Medulla oblongata (tissue), 1 donor: ENCODE data around the gene SETBP1.

ENCODE experiments used
- DNase-seq: peaks from one replicate; pipeline ENCODE4 v3.0.0-alpha.2; 2015; ENCODE audit errors: extremely low spot score

Gene SETBP1

DNA sequence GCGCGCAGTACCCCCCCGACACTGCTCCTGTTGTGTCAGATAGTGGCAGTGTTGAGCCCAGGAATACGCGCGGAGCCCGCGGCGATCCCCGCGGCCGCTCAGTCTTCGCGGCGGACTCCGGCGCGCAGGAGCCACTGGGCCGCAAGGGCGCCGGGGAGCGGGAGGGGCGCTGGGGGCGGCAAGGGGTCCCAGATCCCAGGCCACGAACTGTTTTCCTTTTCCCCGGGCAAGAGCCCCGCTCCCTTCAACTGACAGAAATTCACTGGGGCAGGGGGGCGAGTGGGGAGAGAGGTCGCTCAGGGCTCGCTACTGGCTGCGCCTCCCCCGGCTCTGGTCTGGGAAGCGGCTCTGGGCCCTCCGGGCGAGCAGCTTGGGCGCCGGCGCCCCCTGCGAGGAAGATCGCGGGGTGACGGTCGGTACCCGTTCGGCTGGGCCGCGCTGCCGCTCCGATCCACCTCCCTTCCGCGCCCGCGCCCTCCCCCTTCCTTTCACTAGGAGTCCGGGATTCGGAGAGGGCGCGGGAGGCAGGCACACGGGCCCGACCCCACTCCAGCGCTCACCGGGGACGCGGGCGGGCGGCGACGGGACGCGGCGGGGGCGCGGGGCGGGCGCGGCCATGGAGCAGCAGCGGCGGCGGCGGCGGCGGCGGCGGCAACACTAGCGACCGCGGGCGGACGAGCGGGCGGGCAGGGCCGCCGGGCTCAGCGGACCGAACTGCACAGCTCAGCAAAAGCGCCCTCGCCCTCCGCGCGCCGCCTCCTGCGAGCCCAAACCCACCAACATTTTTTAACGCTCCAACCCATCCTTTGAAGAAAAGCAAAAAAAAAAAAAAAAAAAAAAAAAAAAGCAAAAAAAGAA is 1.4 kb upstream of the SETBP1 start:
- peak; percentile 93 for DNase-seq

DNA sequence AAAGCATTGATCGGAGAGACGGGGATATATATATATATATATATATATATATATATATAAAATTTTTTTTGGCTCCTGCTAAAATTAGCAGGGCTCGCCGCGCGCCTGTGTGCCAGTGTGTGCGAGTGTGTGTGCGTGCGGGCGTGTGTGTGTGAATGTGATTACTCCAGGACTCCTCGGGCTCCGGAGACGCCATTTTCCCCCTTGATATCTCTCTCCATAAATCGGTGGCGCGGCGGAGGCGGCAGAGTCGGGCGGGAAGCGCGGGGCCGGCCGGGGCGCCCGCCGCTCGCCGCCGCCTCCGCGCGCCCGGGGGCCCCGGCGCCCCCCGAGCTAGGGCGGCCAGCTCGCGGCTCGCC is 795 bp upstream of the SETBP1 start:
- peak; percentile 53 for DNase-seq

DNA sequence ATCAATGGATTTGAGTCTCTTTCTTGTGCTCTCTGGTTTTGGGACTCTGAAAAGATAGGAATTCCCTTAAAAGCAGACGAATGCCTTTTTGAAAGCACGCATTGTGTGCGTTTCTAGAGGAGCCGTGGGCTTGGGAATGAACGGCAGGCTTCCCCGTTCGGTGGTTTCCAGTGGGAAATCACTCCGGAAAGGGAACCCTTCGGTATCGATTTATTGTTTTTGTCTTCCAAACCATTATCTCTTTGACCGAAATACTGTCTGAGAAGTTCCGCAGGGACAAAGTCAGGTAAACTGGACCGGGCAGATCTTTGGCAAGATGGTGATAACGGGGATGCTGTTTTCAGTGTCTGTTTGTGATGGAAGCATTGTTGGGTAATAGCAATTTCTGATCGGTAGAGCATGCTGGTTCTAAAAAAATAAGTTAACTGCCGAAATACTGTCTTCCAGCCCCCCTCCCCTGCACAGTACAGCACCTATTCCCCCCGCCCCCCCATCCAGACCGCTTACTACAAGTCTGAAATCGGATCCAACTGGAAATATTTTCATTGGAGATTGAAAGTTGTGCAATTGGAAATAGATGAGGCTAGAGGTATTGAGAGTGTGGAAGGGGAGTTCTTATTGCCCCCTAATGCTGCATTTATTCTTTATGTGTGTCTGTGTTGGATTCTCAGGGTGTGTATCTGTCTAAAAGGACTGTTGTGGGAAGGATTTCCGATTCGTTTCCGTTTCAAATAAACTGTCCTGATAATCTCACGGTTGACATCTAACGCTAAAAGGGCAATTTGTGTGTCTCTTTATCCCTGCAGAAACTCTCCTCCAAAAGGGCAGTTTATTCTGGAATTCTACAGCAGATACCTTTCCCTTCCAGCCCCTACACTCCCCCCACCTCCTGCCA is 635 bp downstream of the SETBP1 start:
- peak; percentile 26 for DNase-seq

DNA sequence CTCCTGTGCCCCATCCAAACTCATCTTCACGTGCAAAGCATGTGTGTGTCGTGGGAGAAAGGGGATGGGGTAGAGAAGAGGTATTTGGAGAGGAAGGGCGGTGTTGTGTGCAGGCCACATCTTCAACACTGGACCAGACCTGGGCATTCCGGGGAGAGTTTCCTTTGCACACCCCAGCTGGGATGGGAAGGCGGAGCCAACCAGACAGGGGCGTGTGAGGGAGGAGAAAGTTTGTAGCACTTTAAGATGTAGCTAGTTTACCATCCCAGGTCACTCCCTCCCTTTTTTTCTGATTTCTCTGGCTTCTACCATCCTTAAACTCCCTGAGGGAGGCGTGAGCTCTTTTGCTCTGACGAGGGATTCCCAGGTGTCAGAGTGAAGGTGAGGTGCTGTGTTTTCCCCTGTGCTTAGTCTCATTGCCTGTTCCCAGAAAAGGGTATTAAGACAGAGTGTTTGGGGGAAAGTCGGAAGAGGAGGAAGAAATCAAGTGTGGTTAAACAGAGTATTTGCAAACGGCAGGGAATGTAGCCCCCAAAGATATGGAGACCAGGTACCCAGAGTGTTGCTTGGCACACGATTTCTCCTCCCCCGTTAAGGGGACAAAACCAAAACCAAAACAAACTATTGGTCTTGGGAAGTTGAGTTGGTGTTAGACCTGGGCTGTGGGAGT is 1.6 kb downstream of the SETBP1 start:
- no peak for DNase-seq

DNA sequence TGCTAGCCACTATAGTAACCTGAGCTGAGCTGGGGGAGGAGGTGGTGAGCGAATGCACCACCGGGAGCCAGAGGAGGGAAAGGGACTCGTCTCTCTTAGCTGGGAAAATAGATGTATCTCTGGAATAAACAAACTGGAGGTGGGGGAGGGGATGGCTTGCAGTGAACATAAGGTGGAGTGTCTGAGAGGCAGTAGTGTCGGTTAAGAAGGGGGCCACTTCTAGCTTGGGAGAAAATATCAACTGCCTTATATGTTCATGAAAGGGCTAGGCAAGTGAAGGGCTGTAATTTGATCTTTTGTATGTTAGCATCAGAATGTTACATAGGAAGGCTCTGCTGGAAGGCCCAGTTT is 2.2 kb downstream of the SETBP1 start:
- DNase-seq, result peak; percentile 11

DNA sequence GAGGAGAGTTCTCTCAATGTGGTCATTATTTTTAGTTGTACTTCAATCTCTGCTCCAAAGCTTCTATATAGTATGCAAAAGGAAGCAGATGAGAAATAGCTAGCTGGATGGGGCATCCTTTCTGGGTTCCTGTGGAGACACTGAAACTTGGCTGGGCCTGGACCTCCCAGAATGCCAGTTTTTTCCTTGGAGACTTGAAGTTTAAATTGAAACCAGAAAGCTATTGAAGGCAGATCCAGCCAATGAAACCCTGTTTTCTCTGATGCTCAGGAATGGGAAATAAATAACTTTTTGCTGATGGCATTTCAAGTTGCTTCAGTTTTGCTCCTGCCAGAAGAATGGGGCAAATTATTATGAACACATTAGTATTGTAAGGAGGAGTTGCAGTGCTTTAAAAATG is 2.9 kb downstream of the SETBP1 start:
- DNase-seq, result peak; percentile 17

DNA sequence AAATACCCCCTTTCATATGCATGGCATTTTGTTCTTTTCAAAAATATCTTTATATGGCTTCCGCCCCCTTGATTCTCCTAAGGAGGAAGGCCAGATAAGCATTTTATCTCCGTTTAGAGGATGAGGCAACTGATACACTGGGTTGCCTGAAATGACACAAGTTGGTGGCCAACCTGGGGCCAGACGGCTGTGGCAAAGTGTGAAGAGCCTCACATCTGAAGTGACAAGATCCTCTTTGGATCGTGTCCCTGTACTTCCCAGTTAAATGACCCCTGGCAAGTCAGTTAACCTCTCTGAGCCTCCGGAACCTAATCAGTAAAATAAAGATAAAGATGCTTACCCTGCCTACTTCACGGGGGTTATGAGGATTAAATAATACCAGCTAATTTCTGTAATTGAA is 4.6 kb downstream of the SETBP1 start:
- no peak for DNase-seq

DNA sequence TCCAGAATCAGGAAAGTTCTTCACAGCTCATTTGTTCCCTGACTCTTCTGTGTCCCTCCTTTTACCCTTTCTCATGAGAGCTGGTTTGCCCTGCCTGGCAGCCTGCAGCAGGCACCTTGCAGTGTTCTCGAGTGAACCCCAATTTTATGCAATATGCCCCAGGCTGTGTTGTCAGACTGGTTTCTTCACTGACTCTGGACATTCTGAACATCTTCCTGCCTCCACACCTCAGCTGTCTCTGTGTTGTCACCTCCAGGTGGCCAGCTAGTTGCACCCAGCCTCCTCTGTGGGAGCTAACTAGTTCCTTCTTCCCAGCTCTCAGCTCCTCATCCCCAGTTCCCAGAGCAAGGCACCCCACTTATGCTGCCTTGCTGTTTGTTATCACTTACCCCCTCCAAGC is 5.5 kb downstream of the SETBP1 start:
- DNase-seq, result no peak

DNA sequence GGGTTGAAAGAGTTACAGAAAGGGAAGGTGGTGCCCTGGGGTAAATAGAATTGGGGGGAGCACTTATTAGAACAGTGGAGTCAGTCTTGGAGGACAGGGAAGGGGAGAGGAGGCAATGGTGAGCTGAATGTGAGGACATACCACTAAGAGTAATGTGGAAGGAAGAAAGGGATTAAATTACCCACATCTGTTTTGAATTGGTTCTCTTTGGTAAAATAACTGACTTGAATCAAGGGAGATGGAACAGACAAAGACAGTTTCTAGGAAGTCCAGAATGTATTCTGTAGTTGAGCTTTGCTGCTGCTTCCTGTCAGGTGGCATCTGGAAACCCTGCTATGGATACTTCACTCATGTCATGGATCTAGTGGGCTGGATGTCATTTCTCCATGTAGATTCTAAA is 6.7 kb downstream of the SETBP1 start:
- DNase-seq, result no peak

DNA sequence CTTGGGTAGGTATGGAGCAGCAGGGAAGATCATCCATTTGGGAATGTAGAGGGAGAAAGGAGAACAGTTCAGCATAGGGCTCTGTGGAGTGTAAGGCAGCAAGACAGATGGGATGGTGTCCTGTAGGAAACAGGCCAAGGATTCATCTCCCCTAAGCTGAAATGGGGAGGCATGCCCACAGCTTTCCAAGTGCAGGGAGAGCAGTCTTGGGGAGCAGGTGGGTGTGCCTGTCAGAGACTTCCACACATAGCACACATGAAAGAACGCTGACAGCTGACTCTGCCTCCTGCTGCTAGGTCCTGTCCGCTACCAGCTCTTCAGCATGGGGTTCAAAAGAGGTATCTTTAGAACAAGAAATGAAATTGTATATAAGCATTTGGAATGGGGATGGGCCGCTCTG is 9.0 kb downstream of the SETBP1 start:
- DNase-seq, result no peak

DNA sequence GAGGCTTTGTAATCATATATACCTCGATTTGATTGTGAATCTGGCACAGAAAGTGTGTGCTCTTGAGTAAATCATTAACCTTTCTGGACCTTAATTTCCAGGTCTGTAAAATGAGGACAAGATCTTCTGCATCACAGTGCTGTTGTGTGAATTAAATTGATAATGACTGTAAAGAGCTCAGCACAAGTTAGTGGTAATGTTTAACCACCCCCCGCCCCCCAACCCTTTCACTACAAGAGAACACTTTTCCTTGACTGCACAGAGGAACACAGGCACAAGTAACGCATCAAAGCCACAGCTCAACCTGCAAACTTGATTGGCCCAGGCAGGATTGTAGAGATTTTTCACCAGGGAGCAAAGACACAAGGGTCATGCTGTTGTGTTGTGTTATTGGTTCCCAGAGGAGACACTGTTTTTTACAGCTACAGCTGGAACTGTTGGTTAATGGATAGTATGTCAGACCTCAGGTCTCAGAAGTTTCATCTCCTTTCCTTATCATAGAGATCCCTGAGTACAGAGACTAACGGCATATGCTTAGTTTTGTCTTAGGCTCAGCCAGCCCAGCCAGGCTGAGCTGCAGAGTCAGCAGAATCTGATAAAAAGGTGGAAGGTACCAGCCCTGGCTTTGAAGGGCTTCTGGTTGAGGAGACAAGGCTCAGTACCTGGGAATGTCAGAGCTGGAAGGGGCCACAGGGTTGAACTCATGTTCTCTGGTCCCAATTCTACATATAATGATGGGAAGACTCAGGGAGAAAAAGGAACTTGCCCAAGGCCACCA is 10.6 kb downstream of the SETBP1 start:
- no peak for DNase-seq

DNA sequence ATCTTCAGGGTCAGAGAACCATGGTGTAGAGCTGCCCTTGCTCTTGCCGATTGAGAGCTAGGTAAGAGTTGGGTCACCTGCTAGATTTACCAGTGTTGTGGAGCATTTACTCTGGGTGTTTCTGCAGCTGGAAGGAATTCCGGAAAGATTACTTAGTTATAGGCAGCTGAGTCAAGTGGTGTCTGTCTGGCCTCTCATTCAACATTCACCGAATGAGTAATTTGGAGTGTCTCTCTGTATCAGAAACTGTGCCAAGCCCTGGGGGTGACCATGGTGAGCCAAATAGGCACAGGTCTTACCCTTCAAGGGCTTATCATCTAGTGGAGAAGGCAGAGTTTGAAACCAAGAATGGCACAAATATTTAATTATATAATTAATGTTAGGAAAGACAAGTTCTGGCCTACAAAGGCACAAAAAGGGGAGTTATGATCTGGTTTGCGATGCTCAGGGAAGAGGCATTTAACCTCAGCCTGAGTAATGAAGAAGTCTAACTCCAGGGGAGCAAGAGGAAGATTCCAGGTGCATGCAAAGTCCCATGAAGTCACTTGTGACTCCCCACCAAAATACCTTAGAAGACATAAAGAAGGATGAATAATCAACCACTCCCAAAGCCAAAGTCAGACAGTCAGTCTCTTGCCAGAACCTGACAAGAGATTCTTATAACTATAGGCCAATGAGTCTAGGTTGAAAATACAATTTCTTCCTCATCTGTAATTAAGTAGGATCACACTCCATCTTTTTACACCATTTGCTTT is 12.5 kb downstream of the SETBP1 start:
- no peak for DNase-seq

DNA sequence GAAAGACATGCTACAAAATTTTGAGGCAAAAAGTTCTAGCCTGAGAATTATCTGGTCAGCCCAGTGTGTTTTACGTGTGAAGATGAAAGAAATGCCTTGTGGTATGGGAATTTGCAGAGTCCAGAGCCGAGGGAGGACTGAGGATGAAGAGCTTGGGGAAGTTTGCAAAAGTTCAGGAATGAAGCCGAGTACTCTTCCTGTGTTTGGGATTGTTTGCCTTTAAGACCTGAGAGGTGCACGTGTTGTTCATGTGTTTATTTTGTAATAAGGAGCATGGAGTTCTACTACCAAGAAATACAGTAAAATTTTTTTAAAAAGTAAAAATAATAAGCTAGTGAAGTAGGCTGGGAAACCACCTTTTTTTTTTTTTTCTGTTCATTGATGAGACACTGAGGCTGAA is 14.8 kb downstream of the SETBP1 start:
- DNase-seq, result no peak

DNA sequence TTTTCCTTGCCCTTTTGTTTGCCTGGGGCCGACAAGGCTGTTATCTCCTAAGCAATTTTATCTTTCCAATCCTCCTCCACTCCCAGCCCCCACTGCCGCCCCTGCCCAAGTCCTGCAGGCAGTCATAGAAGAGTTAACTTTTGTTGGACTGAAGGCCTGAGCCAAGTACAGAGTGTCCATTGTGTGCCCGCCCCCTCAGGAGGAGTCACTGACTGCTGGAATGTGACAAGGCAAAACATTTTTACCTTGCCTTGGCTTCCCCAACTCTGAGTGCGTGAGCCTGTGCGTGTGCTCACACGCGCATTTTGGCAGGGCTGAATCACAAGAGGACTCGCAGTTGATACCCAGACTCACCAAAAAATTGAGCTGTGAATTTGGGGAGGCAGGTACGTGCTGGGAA is 16.2 kb downstream of the SETBP1 start:
- no peak for DNase-seq

DNA sequence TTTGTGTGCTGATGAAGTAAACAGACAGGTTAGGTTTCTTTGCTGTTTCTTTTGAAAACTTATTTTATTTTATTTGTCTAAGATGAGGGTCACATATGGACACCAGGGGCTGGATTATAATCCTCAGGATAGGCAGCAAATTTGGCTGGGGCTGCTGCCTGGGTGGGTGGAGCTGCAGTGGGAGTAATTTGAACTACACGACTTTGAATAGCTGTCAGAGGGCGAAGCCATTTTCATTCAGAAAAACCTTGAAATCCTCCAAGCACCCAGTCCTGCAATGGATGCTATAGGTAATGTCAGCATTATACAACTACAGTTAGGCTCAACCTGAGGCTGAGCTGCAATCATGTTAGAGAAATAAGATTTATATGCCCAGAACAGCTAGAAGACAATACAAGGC is 16.6 kb downstream of the SETBP1 start:
- no peak for DNase-seq

DNA sequence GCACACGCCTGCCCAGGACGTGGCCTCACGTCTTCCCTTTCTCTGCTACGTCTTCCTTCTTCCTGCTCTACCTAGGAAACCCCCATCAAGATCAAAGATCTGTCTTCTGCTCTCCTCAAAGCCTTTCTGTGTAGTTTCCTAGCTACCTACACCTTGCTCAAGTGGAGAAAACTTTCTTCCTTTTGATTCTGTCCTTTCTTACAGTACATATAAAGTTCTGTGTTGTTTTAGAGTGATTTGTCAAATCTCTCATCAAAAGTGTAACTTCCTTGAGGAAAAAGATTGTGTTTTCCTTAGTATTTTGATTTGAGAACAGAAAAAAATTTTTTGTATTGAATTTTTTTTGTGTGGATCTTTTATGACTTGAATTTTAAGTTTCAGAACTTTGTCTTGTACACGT is 17.8 kb downstream of the SETBP1 start:
- no peak for DNase-seq

DNA sequence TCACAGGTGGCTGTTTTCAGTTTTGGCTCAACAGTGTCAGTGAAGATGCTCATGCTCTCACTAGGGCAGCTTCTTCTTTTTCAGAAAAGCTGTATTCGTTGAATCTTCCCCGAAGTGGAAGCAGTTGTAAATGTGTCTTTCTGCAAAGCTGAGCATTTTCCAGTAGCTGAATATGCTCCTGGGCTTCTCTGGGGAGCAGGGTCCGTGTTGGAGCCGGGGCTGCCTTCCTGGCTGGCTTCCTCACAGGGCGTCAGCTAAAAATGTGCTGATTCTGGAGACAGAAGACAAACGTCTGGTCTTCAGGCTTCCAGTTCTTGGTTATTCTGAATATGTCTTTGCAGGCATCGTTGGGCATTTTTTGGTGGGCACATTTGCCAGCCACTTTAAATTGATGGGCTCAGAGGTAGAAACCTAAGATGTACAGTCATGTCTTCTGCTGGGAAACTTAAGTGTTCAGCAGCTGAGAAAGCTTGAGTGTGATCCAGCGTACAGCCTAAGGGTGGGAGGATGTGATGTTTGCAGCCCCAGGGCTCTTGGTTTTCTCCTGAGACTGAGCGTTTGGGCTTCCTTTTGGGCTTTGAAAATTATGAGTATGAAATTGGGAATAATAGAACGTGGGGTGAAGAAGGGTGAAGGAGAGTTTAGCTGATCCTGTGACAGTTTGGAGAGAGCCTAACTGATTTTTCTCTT is 19.0 kb downstream of the SETBP1 start:
- no peak for DNase-seq

DNA sequence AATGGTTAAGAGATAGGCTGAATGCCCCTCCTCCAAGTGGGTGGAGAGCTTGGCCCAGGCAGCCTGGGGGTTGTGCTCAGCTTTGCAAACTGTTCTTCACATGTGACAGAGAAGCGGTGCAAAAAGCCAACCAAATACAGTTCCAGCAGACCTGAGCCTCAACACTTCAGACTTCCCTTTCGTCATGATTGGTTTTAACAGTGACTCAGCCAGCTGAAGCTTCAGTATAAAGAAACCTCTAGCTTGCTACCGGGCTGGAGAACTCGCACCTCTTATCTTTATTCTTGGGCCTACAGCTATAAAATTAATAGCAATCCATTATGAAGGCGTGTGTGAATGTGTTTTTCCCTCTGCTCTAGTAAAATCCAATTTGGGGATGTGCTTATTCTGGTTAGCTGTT is 20.0 kb downstream of the SETBP1 start:
- DNase-seq, result peak; percentile 46

DNA sequence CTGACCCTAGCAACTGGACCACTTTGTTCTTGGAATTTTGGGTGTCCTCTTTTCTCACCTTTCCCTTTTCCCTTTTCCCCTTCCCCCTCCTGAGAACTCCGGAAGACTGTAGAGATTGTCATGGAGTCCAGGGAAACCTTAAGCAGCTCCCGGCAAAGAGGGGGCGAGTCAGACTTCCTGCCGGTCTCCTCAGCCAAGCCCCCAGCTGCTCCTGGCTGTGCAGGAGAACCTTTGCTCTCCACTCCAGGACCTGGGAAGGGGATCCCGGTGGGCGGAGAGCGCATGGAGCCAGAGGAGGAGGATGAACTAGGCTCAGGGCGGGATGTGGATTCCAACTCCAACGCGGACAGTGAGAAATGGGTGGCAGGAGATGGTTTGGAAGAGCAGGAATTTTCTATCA is 20.5 kb downstream of the SETBP1 start:
- DNase-seq, result no peak

DNA sequence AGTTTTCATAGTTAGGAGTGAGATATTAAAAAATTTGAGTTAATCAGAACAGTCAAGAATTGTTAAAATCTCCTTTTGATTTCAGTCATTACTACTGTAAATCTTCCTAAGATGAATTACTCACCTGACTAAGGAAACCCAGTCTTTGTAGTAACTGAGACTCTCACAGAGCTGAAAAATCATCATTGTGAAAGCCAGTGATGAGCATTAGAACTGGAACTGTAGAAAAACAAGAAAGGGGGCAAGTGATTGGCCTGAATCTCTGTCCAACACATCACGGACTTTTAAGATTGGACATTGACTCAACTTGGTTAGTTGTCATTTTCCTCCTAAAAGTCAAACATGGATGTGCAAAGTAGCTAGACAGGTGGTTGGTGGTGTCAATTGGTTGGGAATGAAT is 21.9 kb downstream of the SETBP1 start:
- no peak for DNase-seq
